NCI-H69 (cell line): Measurements from ENCODE around the gene DMPK.
"Not testable (repeated sequence)": the region's sequence is repeated elsewhere in the genome, so short reads cannot be mapped to it uniquely, and the experiment has no call there.

Experiments used
- DNase-seq: peaks from one replicate; lab custom pipeline; 2025; lab: John Stamatoyannopoulos, UW

DMPK gene

DNA sequence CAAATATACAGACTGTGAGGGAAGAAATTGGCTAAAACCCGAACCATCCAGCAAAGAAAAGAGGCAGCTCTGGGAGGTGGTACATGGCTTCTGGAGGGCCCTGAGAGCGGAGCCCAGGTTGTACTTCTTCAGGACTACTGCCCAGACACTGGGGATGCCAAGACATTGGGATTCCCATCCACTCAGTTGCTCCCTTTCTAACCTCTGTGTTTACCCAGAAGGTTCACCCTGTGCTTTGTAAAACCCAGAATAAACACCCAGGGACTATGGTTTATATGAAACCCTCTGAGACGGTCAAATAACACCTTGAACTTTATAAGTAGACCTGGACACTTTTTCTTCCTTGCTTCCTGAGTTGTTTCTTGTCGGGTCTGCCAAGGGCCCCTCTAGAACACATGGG is 39.3 kb downstream of the DMPK start:
- no peak for DNase-seq

DNA sequence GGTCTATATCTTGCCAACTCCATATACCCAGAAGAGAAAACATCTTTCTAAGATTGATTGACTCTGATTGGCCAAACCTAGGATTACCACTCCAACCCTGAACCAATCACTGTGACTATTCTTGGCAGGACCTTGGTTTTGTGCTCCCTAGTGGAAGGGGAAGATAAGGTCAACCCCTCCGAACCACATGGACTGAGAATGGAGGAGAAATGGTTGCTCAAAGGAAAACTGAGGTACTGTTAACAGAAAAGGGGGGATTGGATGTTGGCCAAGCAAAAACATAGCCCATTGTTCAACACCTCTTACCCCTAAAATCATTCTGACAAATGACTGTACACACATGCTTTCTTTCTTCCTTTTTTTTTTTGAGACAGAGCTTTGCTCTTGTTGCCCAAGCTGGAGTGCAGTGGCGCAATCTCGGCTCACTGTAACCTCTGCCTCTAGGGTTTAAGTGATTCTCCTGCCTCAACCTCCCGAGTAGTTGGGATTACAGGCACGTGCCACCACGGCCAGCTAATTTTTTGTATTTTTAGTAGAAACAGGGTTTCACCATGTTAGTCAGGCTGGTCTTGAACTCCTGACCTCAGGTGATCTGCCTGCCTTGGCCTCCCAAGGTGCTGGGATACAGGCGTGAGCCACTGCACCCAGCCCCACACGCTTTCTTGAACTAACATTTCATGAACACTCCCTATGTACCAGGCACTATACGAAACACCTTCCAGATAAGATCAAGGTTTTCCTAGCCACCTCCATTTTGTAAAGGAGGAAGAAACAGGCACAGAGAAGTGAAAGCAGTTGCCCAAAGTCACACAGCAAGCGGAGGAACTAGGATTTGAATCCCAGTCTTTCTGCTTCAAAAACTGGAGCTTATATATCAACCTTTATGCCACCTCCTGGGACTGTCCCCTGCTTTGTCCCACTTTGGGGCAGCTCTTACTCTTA is 42.5 kb downstream of the DMPK start:
- DNase-seq: no peak

DNA sequence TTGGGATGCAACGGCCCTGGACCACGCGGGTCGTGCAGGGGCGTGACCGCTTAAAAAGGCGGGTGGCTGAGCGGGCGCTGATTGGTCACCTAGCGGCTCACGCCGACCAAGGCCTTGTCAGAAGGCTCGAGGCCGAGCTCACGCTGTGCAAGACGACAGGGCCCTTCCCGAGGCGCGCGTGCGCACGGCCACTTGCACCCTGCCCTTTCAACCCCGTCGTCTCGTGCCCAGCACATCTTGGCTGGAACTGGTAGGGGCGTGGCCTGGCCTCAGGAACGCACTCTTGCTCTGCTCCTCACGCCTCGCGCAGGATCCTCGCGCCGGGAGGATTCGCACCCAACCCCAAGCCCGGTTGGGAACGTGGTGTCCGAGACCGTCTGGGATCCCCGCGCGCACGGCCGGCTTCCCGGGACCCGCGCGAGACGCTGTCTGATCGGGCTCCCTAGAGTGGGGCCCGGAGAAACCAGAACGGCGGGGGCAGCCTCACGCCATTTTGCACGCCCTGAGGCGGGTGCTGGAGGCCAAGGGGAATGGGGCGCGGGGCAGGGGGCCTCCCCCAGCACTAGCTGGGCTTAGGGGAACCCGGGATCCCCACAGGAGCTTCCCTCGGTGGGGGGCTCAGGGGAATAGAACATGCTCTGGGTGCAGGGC is 49.0 kb downstream of the DMPK start, which contains the start of gene MEIOSIN:
MEIOSIN (plus strand) TSS at position 280 of the 651 bp plus-strand sequence. CDS start 1,938 bp downstream, outside the sequence.
- peak; percentile 15 for DNase-seq

- DNase-seq: peak; percentile 100
Observed at GRCh38 chr19:45730368-45731288, 51.7 kb downstream of the DMPK start, which contains the start of gene FBXO46. TSS of gene FBXO46 (minus strand) at chr19:45730896. CDS start at chr19:45713495, 17,401 bp downstream.

GRCh38 chr19:45729800-45730290 is 52.4 kb downstream of the DMPK start:
- DNase-seq: peak; percentile 34

DNA sequence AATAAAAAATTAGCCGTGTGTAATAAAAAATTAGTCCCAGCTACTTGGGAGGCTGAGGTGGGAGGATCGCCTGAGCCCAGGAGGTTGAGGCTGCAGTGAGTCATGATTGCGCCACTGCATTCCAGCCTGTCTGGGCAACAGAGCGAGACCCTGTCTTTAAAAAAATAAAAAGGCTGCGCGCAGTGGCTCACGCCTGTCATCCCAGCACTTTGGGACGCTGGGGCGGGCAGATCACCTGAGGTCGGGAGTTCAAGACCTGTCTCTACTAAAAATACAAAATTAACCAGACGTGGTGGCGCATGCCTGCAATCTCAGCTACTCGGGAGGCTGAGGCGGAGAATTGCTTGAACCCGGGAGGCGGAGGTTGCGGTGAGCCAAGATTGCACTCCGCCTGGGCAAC is 53.6 kb downstream of the DMPK start:
- DNase-seq: not testable (repeated sequence)

DNA sequence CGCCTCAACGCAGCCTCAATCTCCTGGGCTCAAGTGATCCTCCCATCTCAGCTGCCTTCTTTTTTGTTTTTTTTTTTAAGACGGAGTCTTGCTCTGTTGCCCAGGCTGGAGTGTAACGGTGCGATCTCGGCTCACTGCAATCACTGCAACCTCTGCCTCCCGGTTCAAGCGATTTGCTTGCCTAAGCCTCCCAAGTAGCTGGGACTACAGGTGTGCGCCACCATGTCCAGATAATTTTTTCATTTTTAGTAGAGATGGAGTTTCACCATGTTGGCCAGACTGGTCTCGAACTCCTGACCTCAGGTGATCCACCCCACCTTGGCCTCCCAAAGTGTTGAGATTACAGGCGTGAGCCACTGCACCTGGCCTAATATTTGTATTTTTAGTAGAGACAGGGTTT is 62.2 kb downstream of the DMPK start:
- DNase-seq: not testable (repeated sequence)
